Kidney epithelial cell (primary cell): ENCODE results near the gene C15orf39. TPM values are rescaled to one million over a fixed set of nuclear protein-coding genes. Genes with fewer than 3 reads are reported as not detected.
"Not testable (repeated sequence)": the region's sequence is repeated elsewhere in the genome, so short reads cannot be mapped to it uniquely, and the experiment has no call there.

Source experiments
- DNase-seq: peaks from one replicate; pipeline ENCODE4 v3.0.0-alpha.2; 2010; ENCODE audit warnings: low read depth
- H3K27me3 ChIP-seq: 2 replicates; pipeline ENCODE4 v1.6.0; 2011; ENCODE audit warnings: low read length; ENCODE audit not compliant: control insufficient read depth, insufficient read depth
- H3K36me3 ChIP-seq: 2 replicates; pipeline ENCODE4 v1.5.1; 2011; ENCODE audit warnings: low read length; ENCODE audit not compliant: control insufficient read depth, insufficient read depth
- H3K4me3 ChIP-seq: 2 replicates; pipeline ENCODE4 v1.5.1; 2011; ENCODE audit warnings: low read depth, mild to moderate bottlenecking, control low read depth, low read length
- total RNA-seq: library from RNA; depleted of rRNA; stranded (reverse); fragments of >200 nt; gene quantifications from 2 replicates; pipeline ENCODE4 v1.2.3, GENCODE V29; 2015
- TF ChIP-seq, protein P1 (sequence below): IDR thresholded peaks from 2 replicates; pipeline ENCODE4 v1.5.1; 2011; ENCODE audit warnings: mild to moderate bottlenecking, moderate library complexity, low read length, control low read depth, inconsistent platforms; ENCODE audit not compliant: insufficient read depth, poor library complexity, severe bottlenecking

C15orf39 gene
- total RNA-seq, 1 donor from 2014 or later: 26.8 TPM

DNA sequence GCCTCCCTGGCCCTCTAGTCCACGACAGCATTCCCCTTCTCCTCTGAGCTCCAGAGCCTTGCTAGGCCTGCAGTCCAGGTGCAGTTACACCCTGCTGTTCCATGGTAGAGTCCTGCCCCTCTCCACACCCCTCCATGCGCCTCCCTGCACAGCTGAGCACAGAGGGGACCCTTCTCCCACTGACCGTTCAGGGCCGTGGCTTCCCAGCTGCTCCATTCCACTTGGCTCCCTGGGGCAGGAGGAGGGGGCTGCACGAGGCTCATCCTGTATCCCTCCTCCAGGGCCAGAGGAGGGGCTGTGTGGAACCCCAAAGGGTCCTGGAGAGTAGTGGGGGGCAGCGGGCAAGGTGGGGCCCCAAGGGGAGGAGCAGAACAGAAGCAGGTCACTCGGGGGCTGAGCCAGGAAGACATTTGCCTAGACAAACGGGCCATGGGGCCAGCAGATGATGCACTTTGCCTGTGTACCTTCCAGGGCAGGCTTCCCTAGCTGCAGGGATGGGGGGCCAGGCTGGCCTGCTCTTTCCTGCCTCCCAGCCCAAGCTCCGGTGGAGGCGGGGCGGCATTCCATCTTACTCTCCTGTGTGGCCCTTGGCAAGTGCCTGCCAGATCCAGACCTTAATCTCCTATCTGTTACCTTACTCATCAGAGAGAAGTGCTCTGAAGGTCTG is 35.8 kb downstream of the C15orf39 start:
- DNase-seq: no peak
- TF ChIP-seq, protein P1, sequence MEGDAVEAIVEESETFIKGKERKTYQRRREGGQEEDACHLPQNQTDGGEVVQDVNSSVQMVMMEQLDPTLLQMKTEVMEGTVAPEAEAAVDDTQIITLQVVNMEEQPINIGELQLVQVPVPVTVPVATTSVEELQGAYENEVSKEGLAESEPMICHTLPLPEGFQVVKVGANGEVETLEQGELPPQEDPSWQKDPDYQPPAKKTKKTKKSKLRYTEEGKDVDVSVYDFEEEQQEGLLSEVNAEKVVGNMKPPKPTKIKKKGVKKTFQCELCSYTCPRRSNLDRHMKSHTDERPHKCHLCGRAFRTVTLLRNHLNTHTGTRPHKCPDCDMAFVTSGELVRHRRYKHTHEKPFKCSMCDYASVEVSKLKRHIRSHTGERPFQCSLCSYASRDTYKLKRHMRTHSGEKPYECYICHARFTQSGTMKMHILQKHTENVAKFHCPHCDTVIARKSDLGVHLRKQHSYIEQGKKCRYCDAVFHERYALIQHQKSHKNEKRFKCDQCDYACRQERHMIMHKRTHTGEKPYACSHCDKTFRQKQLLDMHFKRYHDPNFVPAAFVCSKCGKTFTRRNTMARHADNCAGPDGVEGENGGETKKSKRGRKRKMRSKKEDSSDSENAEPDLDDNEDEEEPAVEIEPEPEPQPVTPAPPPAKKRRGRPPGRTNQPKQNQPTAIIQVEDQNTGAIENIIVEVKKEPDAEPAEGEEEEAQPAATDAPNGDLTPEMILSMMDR: no peak
- H3K27me3 ChIP-seq: peaks cover 21% of the 10 kb centered on the region
- H3K36me3 ChIP-seq: no peaks in the 10 kb centered on the region
- H3K4me3 ChIP-seq: no peak overlapping the region

- TF ChIP-seq, protein P1: no peak
- Histone ChIP-seq H3K4me3 (no peak overlapping the region), H3K36me3 (no peaks in the 10 kb centered on the region), H3K27me3 (peaks cover 19% of the 10 kb centered on the region)
- no peak for DNase-seq
These were observed 36.5 kb downstream of the C15orf39 start for GRCh38 chr15:75238150-75238549.

GRCh38 chr15:75245741-75246140 is 44.1 kb downstream of the C15orf39 start:
- H3K4me3 ChIP-seq, DNase-seq, H3K36me3 ChIP-seq: not testable (repeated sequence)
- peaks cover 12% of the 10 kb centered on the region for H3K27me3 ChIP-seq

DNA sequence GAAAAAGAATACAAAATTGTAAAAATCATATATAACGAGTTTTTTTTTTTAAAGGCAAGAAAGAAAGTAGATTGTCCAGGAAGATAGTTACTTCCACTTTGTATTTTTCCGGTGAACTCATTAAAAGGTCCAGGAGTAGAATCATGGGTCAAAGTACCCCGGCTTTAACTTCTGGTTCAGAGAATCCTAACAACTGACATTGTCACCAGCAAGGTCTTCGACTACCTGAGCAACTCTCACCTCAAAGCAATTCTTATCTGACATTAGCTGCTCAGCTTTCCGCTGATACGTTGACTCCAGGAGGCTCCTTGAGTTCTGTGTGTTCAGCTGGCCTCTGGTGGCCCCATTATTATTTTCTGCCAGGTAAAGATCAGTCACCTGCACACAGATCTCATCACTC is 47.3 kb downstream of the C15orf39 start:
- H3K36me3 ChIP-seq, H3K4me3 ChIP-seq, DNase-seq, H3K27me3 ChIP-seq: not testable (repeated sequence)

GRCh38 chr15:75249726-75250125 is 48.0 kb downstream of the C15orf39 start:
- no peak for DNase-seq
- H3K4me3 ChIP-seq: no peak overlapping the region
- no peaks in the 10 kb centered on the region for H3K36me3 ChIP-seq
- TF ChIP-seq, protein P1: no peak
- H3K27me3 ChIP-seq: peaks cover 9% of the 10 kb centered on the region

- DNase-seq, H3K4me3 ChIP-seq, H3K36me3 ChIP-seq, H3K27me3 ChIP-seq: not testable (repeated sequence)
These were observed 49.7 kb downstream of the C15orf39 start for GRCh38 chr15:75251343-75251742.

- not testable (repeated sequence) for DNase-seq, H3K27me3 ChIP-seq
These were observed 50.6 kb downstream of the C15orf39 start for GRCh38 chr15:75252285-75252684.

DNA sequence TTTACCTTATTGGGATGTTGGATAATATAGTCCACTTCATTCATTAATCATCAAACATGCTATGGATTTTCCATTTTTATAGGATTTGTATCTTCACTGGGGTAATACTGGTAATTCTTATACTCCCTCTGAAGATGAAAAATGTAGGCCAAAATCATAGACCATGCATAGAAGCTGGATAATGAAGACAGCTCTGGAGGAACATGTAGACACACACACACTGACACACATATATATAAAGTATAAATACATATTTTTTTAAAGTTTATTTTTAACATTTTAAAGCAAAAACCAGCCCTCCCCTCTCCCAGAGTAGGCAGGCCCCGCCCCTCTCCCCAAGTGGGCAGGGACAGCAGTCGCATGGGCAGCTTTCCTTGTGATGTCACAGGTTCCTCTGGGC is 56.4 kb downstream of the C15orf39 start, which contains the start of gene GOLGA6C:
Gene GOLGA6C (plus strand): TSS at position 301 of the 400 bp plus-strand sequence. CDS start 265 bp downstream, outside the sequence.
- not testable (repeated sequence) for H3K36me3 ChIP-seq, H3K4me3 ChIP-seq

More at GRCh38 chr15:75252285-75252684, 50.6 kb downstream of the C15orf39 start:
- H3K4me3 ChIP-seq, H3K36me3 ChIP-seq: not testable (repeated sequence)

GRCh38 chr15:75258620-75259343 is 57.1 kb downstream of the C15orf39 start:
- not testable (repeated sequence) for H3K4me3 ChIP-seq, H3K27me3 ChIP-seq, H3K36me3 ChIP-seq, DNase-seq

More for the DNA sequence above, 56.4 kb downstream of the C15orf39 start, which contains the start of gene GOLGA6C:
- not testable (repeated sequence) for H3K27me3 ChIP-seq, DNase-seq

DNA sequence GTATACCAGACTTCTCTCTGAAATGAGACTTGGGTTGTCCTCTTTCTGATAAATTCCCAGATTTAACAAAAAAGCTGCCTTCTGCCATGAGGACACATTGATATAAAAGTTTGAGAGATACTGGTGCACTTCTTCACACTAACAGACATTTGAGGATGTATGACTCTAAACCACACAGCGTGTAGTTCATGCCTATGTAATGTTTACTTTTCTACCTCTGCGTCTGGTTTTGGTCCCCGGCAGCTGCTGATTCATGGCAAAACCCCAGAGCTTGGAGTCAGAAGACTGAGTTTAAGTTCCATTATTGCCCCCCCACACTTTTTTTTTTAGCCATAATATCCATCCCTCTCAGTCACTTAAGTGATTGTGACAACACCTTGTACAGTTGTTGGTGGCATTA is 58.2 kb downstream of the C15orf39 start:
- not testable (repeated sequence) for H3K4me3 ChIP-seq, DNase-seq, H3K36me3 ChIP-seq, H3K27me3 ChIP-seq
